Activated T-helper 1 cell treated with anti-CD3 and anti-CD28 coated beads, Interleukin-2, amount 50 U/mL, for 16 hours (primary cell): Measurements from ENCODE around the gene DUSP22.

Source experiments
- DNase-seq, 2 donors: peaks; one replicate each; pipeline ENCODE4 v3.0.0-alpha.2; 2020; ENCODE audit warnings: low read depth in 1 of 2, low spot score in 1 of 2

DUSP22 gene

DNA sequence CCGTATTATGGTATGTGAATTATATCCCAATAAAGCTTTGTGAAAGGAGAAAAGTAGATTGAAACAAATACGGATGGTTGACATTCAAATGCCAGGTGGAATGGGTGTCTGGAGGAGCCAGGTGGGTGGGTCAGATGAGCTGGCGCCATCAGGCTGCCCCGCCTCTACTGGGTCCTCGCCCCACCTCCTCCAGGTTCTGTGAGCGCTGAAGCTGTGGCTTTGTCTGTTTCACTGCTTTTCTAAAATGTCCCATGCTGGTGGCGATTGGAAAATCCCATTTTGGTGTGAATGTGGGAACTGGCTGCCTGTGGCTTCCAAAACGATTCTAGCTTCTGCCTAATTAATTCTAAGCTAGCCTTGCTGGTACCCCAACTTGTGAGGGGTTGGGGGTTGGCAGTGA lies 16.5 kb downstream of the DUSP22 start:
- no peak for DNase-seq

DNA sequence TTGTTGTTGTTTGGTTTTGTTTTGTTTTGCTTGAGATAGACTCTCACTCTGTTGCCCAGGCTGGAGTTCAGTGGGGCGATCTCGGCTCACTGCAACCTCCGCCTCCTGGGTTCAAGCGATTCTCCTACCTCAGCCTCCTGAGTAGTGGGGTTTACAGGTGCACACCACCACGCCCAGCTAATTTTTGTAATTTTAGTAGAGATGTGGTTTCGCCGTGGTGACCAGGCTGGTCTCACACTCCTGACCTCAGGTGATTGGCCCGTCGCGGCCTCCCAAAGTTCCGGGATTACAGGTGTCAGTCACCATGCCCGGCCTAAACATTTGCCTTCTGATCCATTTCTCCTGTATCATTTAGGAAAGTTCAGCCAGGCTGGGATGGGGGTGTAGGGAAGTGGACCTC lies 17.7 kb downstream of the DUSP22 start:
- DNase-seq = no peak

DNA sequence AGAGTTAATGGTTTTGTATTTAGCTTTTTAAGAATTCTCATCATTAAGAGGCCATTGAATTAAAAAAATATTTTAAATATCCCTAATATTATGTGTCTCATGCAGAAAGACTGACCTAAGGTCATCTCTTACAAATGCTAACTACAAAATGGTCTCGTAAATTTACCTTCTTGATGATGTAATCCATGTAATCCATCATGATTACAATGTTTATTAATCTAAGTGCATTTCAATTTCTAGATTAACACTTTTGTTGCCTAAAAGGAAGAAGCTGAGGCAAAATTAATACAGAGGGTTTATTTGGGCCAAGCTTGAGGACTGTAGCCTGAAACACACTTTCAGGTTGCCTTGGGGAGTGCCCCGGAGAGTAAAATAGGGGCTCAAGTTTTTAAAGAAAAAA lies 18.4 kb downstream of the DUSP22 start:
- no peak for DNase-seq

DNA sequence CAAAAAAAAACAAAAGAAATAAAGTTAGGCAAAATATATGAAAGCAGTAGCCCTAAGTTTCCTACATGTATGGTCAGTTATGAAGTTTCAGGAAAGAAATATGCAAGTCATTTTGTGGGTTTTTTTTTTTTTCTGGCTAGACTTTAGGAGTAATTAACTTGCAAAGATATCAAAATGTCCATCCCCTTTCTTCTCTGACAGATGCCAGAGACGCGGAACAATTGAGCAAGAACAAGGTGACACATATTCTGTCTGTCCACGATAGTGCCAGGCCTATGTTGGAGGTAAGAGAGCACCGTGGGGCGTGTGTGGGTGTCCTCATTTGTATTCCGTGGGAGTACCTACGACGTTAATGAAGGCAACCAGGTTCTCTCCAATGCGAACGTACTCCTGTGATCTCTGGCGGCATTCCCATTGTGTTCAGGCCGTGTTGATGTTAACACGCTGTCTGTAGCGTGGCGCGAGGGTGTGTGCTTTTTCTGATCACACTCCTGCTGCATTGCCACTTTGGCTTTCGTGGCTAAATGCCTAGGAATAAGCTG lies 19.5 kb downstream of the DUSP22 start:
- DNase-seq = no peak

DNA sequence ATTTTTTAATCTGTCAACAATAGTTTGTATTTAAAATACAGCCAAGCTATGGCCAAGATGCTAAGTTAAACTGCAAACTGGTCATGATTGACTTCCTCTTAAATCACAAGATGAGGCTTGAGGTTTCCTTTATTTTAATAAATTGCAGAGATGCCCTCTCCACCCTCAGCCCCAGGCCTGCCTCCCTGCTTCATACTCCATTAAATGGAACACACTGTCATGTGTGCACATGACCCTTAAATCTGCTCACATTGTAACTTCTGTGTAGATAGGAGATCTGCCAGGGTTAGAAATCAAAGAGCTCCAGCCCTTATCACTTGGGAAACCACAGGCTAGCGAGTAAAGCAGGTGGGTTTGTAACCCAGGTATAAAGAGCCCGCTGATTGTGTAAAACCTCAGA lies 20.8 kb downstream of the DUSP22 start:
- no peak for DNase-seq

DNA sequence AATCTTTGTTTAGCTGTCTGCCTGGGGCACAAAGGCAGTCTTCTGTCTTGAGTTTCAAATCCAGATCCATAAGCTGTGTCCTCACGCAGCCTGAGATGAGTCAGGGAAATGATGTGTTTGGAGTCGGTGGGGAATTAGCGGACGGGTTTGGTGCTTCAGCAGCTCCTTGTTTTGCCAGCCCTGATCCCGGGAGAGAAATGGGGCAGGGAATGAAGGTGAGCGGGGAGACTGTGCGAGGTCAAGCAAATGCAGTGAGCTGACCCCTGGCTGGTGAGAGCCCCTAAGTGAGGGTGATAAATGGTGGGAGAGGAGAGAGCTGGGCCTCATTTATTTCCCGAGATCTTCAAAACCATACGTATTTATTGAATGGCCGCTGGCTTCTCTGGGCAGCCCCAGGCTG lies 21.6 kb downstream of the DUSP22 start:
- DNase-seq = no peak

DNA sequence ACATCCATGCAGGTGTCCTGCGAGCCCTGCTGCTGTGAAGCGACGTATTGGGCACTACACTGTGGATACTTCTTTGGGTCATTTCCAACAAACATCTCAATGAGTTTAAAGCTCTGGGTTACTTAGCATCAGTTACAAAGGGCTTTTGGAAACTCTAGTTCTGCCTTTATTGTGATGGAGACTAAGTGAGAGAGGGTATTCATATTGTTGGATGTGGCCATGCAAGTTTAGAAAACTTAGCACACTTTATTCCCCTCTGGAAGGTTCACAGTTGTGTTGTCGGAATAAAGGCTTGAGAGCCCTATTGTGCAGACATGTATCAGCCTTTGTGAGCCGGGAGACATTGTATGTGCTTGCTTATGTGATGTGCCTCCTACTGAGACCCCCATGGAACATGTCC lies 22.1 kb downstream of the DUSP22 start:
- DNase-seq = no peak

DNA sequence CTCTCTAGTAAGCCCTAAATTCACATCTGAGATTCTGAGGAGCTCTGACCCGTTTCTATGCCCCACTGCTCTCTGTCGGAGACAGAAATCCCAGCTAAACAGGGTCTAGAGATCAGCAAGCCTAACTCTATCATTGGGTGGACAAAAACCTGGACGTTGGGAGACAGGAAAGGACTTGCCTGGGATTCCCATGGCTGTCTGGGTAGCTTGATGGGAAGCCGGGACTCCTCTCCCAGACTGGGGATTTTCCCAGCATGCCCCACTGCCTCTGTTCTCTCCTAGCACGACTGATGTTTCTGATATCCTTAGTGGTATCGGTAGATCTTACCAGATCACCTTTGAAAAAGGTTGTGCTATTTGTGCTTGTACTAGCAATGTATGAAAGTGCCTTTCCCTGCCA lies 22.9 kb downstream of the DUSP22 start:
- DNase-seq = no peak

DNA sequence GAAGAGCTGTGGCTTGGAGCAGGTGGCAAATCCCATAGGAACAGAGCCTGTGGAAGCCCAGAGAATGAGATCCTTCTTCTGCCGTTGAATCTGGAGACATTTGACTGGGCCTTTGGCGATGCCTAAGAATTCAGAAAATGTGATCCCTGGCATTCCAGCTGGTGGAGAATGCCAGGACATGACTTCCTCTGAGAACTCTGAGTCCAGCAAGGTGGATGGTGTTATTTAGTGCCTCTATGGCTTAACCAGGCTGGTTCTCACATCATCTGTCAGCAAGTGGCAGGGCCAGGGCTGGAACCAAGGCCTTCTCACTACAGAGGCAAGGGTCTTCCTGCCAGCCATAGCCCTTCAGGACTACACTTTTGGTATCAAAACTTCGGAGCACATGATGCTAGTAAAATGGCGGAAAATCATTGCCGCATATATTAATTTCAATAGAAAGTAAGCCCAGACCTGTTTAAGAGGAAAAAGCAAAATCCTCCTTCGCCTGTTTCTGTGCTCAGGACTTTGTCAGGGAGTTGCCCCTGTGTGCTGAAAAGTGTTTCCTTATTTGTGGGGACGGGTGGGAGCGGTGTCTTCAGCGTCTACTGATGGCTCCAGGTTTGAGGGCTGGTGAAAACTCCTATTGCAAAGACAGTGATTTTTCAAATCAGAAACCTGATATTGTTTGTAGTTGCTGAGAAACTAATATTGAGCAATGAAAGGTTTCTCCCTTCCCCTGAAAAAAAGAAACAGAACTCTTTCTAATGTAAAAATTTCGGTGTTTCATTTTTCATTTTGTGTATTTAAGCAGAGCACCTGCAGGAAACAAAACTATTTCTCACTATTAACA lies 23.9 kb downstream of the DUSP22 start:
- DNase-seq = no peak

DNA sequence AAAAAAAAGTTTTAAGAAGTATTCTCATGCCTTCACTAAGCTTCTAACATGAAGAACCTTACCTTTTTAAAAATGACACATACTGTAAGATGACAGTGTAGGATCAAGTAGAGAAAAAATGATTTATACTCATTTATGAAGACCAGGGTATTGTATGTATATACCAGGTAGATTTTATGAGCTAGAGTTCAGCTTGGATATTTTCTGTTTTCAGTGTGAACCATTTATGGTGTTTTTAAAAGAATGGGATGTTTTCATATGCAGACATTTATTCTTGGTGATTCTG lies 24.4 kb downstream of the DUSP22 start:
- DNase-seq = no peak

DNA sequence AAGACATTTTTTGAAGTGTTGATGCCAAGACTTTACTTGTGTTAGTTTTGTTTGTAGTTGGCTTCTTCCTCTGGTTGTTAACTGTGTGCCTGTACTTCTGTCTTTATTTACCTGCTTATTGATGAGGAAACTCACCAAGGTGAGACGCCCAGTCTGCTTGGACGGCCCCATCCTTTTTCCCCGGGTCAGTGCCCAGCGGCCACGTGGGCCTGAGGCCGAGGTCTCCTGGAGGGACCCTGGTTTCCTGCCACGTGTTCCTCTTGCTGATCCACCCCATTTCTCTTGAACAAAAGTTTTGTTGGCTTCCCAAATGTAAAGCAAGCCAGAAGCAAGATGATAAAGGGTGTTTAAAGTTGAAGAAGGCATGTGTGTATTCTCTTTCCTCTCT lies 24.8 kb downstream of the DUSP22 start:
- no peak for DNase-seq

DNA sequence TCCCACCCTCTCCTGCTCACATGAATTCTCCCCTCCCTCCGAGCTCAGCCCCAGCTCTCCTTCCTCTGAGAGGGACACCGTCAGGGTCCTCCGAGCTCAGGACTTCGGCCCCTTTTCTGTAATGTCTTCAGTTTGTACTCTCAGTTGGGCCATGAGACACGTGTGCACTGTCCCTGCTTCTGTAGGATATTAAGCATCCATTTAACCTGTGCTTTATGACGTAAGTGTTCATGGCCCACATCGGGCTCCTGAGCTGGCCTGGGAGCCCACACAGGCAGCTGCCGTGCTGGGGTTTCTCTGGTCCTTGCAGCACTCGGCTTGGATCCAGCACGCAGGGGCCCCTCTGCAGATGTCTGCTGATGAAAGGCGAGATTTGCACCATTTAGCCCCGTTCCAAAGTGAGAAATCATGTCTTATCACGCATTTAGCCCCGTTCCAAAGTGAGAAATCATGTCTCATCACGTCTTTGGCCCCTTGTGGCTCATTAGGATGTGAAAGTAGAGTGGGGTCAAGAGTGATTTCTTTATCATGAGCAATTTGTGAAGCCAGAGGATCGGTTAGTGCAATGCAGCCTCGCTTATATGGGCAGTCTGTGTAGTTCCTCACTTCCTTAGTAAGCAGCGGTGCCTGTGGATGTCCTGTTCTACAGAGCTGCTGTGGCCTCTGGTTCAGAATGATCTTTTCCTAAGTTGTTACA lies 25.3 kb downstream of the DUSP22 start:
- DNase-seq = no peak

DNA sequence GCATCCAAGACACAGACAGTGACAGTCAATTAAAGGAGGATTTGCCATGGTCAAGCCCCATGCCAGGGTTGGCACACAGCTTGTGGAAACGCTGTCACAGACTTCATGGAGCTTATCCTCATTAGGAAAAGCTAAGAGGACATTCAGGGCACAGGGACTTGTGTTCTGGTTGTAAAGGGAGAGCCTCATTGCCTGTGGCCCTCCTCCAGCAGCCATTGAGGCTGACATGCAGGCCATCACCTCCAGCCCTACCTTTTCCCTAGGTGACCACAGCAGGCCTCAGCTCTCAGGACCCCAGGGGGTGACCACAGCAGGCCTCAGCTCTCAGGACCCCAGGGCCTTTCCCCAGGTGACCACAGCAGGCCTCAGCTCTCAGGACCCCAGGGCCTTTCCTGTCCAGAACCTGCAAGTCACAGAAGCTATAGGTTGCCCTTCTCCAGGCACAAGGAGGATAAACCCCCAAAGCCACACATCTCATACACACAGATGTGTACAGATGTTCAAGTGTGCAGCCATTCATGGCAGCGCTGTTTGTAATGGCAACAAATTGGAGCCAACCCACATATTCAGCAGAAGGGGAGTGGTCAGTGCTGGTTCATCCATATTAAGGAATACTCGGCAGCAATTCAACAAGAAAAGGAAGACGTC lies 26.1 kb downstream of the DUSP22 start:
- DNase-seq = no peak

DNA sequence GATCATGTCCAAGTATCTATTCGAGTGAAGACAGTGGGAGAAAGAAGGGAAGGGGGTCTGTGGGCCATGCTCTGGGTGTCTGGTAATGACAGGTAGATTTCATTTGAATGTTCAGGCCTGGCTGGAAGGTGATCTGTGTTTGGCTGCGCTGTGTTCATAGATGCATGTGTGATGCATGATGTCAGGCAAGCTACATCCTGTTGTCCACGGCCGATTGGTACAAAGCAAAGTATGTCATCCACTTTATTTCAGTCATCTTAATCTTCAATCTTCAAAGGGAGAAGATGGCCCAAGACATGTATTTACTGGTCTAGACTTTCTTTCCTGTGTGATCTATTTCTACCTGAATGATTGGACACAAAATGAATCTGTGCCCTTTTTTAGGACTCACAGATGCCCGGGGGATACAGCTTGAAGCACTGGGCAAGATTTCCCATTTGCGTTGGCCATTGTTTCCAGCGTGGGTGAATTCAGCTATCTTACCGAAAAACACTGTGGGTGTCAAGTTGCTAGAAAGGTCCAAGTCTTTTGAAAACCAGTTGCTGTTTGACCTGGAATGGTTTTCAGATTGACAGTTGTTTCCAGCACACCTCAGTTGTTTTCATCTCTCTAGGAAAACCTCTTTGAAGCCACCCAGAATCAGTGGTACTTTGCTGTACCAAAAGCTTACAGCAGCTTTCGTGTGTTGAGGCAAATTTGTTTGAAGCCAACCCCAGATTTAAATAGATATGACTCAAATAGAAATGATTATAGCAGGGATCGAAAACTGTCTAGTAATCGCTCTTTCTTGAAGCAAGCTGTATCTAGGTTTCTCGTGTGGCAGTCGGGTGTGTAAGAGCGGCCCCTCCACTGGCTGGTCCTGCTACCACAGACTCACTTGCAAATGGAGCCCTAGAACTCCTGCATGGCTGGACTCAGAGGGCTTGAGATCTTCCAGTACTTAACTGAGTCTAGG lies 27.2 kb downstream of the DUSP22 start:
- no peak for DNase-seq

DNA sequence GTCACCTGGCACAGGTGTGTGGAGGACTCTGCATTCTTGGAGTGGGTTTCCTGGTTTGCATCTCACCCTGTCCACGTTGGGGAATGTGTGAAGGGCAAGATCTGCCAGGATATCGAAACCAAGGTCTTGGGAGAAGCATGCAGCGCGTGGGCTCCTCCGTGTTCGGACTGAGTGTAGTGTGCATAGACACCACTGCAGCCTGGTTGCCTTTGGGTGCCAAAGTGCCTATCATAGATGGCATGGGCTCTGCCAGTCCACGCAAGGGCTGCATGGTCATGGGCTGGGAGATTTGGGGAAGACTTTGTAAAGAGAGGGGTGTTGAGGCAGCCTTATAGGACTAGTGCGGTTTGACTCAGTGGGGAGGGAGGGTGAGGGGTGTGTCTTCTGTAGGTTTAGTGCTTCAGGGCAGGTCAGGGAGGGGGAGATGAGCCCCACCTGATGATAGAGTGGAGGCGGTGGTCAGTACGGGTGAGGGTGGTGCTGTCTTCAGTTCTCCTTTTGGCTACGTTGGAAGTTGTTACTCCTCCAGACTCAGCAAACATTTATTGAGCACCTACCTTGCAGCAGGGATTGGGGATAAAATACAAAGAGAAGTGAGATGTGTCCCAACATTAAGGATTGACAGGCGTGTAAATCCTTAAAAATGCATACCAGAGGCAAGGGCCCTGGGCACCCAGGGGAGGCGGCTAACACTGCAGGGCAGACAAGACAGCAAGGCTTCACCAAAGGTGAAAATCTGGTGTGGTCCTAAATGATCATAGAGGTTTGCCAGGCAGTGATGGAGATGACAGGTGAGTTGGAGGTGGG lies 28.3 kb downstream of the DUSP22 start:
- DNase-seq = no peak

DNA sequence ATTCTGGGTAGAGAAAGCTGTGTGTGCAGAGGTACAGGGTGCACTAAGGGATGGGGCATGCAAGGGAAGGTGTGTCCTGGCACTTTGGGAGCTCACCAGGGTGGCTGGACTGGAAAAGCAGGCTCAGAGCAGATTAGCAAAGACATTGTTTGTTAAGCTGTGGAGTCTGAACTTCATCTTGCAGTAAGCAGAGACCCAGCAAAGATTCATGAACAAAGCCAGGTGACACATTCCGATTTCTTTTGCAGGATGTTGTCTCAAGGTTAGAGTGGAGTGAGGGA lies 28.8 kb downstream of the DUSP22 start:
- DNase-seq = no peak

DNA sequence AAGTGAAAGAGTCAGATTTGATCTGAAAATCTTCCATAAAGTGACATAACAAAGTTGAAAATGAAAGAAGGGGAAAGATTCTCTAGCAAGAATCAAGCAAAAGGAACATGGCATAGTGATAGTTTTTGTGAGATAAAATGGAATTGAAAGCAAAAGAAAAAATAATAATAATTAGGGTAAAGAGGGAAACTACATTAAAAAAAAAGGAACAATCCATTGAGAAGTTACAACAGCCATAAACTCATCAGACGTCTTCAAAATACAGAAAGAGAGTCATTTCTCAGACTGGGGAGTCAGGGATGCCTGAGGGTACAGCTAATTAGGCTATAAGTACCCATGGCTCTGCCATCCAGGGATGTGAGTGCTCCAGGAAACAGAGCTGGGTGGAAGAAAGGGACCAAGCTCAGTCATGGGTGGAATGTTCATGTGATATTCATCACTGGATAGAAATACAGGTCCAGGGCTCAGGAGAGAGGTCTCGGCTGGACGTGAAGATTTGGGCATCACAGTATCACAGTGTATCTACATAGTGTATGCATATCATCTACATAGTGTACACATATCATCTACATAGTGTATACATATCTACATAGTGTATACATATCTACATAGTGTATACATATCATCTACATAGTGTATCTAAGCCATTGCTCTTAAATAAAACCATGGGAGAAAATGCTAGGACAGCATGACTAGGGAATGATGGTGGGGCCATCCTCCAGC lies 29.4 kb downstream of the DUSP22 start:
- DNase-seq = no peak

DNA sequence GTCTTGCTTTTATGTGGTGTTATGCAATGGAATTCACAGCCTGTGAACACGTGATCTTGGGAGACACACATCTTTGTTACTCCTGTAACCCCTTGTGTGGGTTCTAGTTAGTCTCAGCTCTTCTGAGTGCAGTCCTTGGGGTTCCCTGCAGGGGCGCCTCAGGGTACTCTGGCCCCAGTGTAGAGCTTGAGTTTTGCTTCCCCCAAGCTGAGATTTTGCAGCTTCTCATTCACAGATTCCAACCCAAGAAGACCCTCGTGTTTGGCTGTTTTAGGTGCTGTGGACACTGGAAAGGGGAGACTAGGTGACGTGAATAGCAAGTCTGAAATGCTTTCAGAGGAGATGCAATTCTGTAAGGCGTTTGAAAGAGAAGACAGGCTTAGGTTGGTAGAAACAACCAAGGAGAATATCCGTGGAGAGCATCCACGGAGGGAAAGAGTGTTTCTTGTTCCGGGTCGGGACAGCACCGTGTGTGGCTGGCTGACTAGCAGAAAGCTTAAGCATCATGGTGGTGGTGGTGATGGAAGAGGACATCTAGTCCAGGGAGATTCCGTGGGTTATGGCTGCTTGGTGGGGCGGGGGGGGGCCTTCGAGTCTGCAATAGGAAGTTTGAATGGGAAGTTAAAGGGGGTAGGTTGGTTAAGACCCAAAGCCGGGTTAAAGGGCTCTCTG lies 30.1 kb downstream of the DUSP22 start:
- DNase-seq = no peak

DNA sequence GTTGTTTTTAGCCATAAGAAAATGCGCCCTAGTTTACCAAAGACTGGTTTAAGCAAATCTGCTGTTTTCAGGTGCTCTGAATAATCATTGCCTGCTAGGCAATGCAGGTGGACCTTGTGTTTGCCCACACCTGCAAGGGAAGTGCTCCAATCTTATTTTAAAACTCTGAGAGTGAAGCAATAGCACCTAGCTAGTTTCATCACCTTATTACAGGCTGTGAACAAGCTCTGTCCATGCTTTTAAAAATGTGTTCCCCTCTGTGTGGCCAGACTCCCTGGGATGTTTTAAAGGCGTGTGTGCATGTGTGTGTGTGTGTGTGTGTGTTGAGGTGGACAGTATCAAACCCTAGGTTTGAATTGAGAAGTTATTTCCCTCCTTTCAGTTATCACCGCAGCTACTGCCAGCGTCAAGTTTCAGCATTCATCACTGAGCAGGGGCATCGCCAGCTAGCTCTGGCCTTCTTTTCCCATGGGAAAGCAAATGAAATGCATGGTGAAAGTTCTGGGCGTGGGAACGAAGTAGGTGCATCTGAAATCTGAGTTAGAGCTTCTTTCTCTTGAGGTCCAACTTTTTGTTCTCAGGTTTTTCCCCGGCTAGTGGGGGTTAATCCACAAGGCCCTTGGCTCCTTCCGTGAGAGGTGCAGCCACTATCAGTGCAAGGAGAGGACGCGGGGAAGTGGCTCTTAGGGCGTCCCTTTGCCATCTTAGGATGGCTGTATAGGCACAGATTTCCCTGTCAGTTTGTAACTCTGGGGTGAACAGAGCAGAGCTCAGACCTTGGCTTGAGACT lies 30.8 kb downstream of the DUSP22 start:
- DNase-seq = no peak
